Measurements from ENCODE around the gene CXorf66. TPM values are rescaled to one million over a fixed set of nuclear protein-coding genes. Genes with fewer than 3 reads are reported as not detected.
"Not testable (repeated sequence)": the region's sequence is repeated elsewhere in the genome, so short reads cannot be mapped to it uniquely, and the experiment has no call there.

CXorf66 gene
- polyA plus RNA-seq, 3 donors = not detected

- no peak for DNase-seq (ENCODE audit: extremely low read depth in 1 of 11, low read depth in 9 of 11, low spot score in 4 of 11)
These were observed 33.7 kb downstream of the CXorf66 start for GRCh38 chrX:139931646-139932072.

- DNase-seq (ENCODE audit: extremely low read depth in 1 of 11, low read depth in 9 of 11, low spot score in 4 of 11) = no peak
These were observed 34.2 kb downstream of the CXorf66 start for GRCh38 chrX:139930916-139931645.

- no peak for DNase-seq (ENCODE audit: extremely low read depth in 1 of 11, low read depth in 9 of 11, low spot score in 4 of 11)
These were observed 34.9 kb downstream of the CXorf66 start for GRCh38 chrX:139930401-139930800.

- no peak for DNase-seq (ENCODE audit: extremely low read depth in 1 of 11, low read depth in 9 of 11, low spot score in 4 of 11)
These were observed 35.4 kb downstream of the CXorf66 start for GRCh38 chrX:139929876-139930275.

GRCh38 chrX:139924696-139925095, 40.6 kb downstream of the CXorf66 start:
- DNase-seq (ENCODE audit: extremely low read depth in 1 of 11, low read depth in 9 of 11, low spot score in 4 of 11) = no peak

GRCh38 chrX:139924069-139924695, 41.1 kb downstream of the CXorf66 start:
- DNase-seq (ENCODE audit: extremely low read depth in 1 of 11, low read depth in 9 of 11, low spot score in 4 of 11) = no peak

GRCh38 chrX:139921142-139921541, 44.2 kb downstream of the CXorf66 start:
- not testable (repeated sequence) for DNase-seq (ENCODE audit: extremely low read depth in 1 of 11, low read depth in 9 of 11, low spot score in 4 of 11)

GRCh38 chrX:139920316-139920715, 45.0 kb downstream of the CXorf66 start:
- DNase-seq (ENCODE audit: extremely low read depth in 1 of 11, low read depth in 9 of 11, low spot score in 4 of 11) = no peak

GRCh38 chrX:139914421-139914820, 50.9 kb downstream of the CXorf66 start:
- DNase-seq (ENCODE audit: extremely low read depth in 1 of 11, low read depth in 9 of 11, low spot score in 4 of 11) = no peak

GRCh38 chrX:139909712-139910111, 55.6 kb downstream of the CXorf66 start:
- no peak for DNase-seq (ENCODE audit: extremely low read depth in 1 of 11, low read depth in 9 of 11, low spot score in 4 of 11)

- no peak for DNase-seq (ENCODE audit: extremely low read depth in 1 of 11, low read depth in 9 of 11, low spot score in 4 of 11)
These were observed 58.2 kb downstream of the CXorf66 start for GRCh38 chrX:139907078-139907477.

GRCh38 chrX:139905743-139906142, 59.6 kb downstream of the CXorf66 start:
- no peak for DNase-seq (ENCODE audit: extremely low read depth in 1 of 11, low read depth in 9 of 11, low spot score in 4 of 11)

Other genes starting within 250 kb of the CXorf66 start
- 10 to 100 TPM; 37.4 to 49.0 (median 47.3) TPM for gene ATP11C, start 32.5 kb downstream of the CXorf66 start, polyA plus RNA-seq (ENCODE audit: insufficient read length in 3 of 3)